HCT116 (cell line): ENCODE data around the gene CARMIL1. TPM values are rescaled to one million over a fixed set of nuclear protein-coding genes. Genes with fewer than 3 reads are reported as not detected.

ENCODE experiments used
- ATAC-seq: fragments of 200-7000 bp; cut with Tn5 transposase; 2 replicates; pipeline ENCODE4 v1.9.1; 2020; ENCODE audit warnings: mild to moderate bottlenecking, moderate library complexity
- BruUV-seq: library from RNA; stranded (reverse); fragments of 400-500 nt; replicated peaks from 2 replicates; lab custom pipeline; 2021; lab: Mats Ljungman, UMichigan
- CTCF ChIA-PET: fragments of 300-600 bp; sonication (Branson Sonifier 250); formaldehyde crosslinking; loops from one replicate; lab custom pipeline; 2021; ENCODE audit warnings: antibody characterized with exemption; lab: Charles Lee
- POLR2A ChIA-PET: fragments of 300-600, 350-600 bp; sonication (Branson Sonifier 250); formaldehyde crosslinking; loops from one replicate; lab custom pipeline; 2021; ENCODE audit warnings: antibody characterized with exemption; lab: Charles Lee
- RAD21 ChIA-PET, 2 experiments: fragments of 300-600 bp; sonication (Branson Sonifier 250); formaldehyde crosslinking; loops; one replicate each; lab custom pipeline; 2023; ENCODE audit warnings: low total read pairs in 2 of 2; ENCODE audit not compliant: uncharacterized antibody in 2 of 2, unreplicated experiment in 2 of 2, low non-redundant PET in 1 of 2; lab: Charles Lee
- DNase-seq: peaks from one replicate; pipeline ENCODE4 v3.0.0-alpha.2; 2010; ENCODE audit warnings: low read depth, low spot score
- H2AFZ ChIP-seq: fragments of 200-600 bp; shearing (Covaris generic), sonication (generic); 2 replicates; pipeline ENCODE4 v1.6.1; 2017; ENCODE audit warnings: low read depth, mixed run types, mixed read lengths, antibody characterized with exemption, low read length; ENCODE audit not compliant: poor library complexity, severe bottlenecking
- H3K27ac ChIP-seq: 2 replicates; pipeline ENCODE4 v1.5.1; 2012; ENCODE audit warnings: low read depth, low read length
- H3K27me3 ChIP-seq: fragments of 200-600 bp; sonication (generic); 2 replicates; pipeline ENCODE4 v1.6.1; 2016; ENCODE audit warnings: mixed run types, low read length, mixed read lengths; ENCODE audit not compliant: insufficient read depth
- H3K36me3 ChIP-seq, 2 experiments: fragments of 200-500 bp in 1 of 2; fragments of 200-600 bp in 1 of 2; sonication (Bioruptor generic) in 1 of 2; sonication (generic) in 1 of 2; 2 replicates each; pipeline versions ENCODE4 v1.5.1 to v1.6.1; 2014 to 2016; ENCODE audit warnings: low read length in 2 of 2, inconsistent platforms in 1 of 2, mixed read lengths in 1 of 2, mixed run types in 1 of 2; ENCODE audit not compliant: insufficient read depth in 2 of 2, control insufficient read depth in 1 of 2
- H3K4me1 ChIP-seq, 2 experiments: fragments of 200-600 bp in 1 of 2; sonication (generic) in 1 of 2; 2 replicates each; pipeline versions ENCODE4 v1.5.1 to v1.6.1; 2012 to 2017; ENCODE audit warnings: low read length in 2 of 2, inconsistent platforms in 1 of 2, mild to moderate bottlenecking in 1 of 2, mixed read lengths in 1 of 2, mixed run types in 1 of 2, moderate library complexity in 1 of 2; ENCODE audit not compliant: insufficient read depth in 2 of 2, control insufficient read depth in 1 of 2
- H3K4me2 ChIP-seq: fragments of 200-600 bp; sonication (generic); 2 replicates; pipeline ENCODE4 v1.6.1; 2017; ENCODE audit warnings: mixed run types, low read length, mixed read lengths
- H3K4me3 ChIP-seq, 2 experiments: fragments of 200-600 bp in 1 of 2; sonication (generic) in 1 of 2; replicated peaks in 1 of 2; 2 replicates each; pipeline ENCODE4 v1.5.1; 2011 to 2016; ENCODE audit warnings: low read length in 2 of 2, control low read depth in 1 of 2, low read depth in 1 of 2, mild to moderate bottlenecking in 1 of 2, mixed read lengths in 1 of 2, mixed run types in 1 of 2
- H3K79me2 ChIP-seq: fragments of 200-600 bp; sonication (generic); 2 replicates; pipeline ENCODE4 v1.6.1; 2017; ENCODE audit warnings: mild to moderate bottlenecking, mixed run types, low read length, moderate library complexity, mixed read lengths; ENCODE audit not compliant: insufficient read depth
- H3K9ac ChIP-seq: fragments of 200-600 bp; sonication (generic); 2 replicates; pipeline ENCODE4 v1.6.1; 2016; ENCODE audit warnings: low read length, mixed read lengths
- H3K9me2 ChIP-seq: fragments of 200-600 bp; sonication (generic), shearing (Covaris generic); 2 replicates; pipeline ENCODE4 v1.6.1; 2017; ENCODE audit warnings: mixed run types, mild to moderate bottlenecking, moderate library complexity; ENCODE audit not compliant: insufficient read depth
- H3K9me3 ChIP-seq, 2 experiments: fragments of 200-500 bp in 1 of 2; fragments of 200-600 bp in 1 of 2; sonication (Bioruptor generic) in 1 of 2; sonication (generic) in 1 of 2; 2 replicates each; pipeline ENCODE4 v1.6.1; 2014 to 2017; ENCODE audit warnings: low read length in 2 of 2, mixed read lengths in 2 of 2, inconsistent platforms in 1 of 2, low read depth in 1 of 2, mild to moderate bottlenecking in 1 of 2, mixed run types in 1 of 2, moderate library complexity in 1 of 2; ENCODE audit not compliant: control insufficient read depth in 1 of 2, insufficient read depth in 1 of 2
- H4K20me1 ChIP-seq: fragments of 200-600 bp; sonication (generic), shearing (Covaris generic); 2 replicates; pipeline ENCODE4 v1.6.1; 2017; ENCODE audit warnings: mixed run types, mild to moderate bottlenecking, moderate library complexity; ENCODE audit not compliant: insufficient read depth
- ATF3 ChIP-seq: IDR thresholded peaks from 2 replicates; pipeline ENCODE4 v1.6.1; 2012
- EGR1 ChIP-seq: IDR thresholded peaks from 2 replicates; pipeline ENCODE4 v1.6.1; 2012; ENCODE audit warnings: low read depth
- EZH2 ChIP-seq: fragments of 200-600 bp; sonication (generic); IDR thresholded peaks from 2 replicates; pipeline ENCODE4 v1.6.1; 2017; ENCODE audit warnings: antibody characterized with exemption, mixed run types
- FOSL1 ChIP-seq: IDR thresholded peaks from 2 replicates; pipeline ENCODE4 v1.6.1; 2012; ENCODE audit warnings: low read depth
- POLR2A ChIP-seq: IDR thresholded peaks from 2 replicates; pipeline ENCODE4 v1.7.0; 2011; ENCODE audit warnings: borderline replicate concordance; ENCODE audit not compliant: insufficient read depth, insufficient read length; ENCODE audit errors: extremely low read depth
- POLR2AphosphoS5 ChIP-seq: IDR thresholded peaks from 2 replicates; pipeline ENCODE4 v1.6.1; 2011; ENCODE audit warnings: mild to moderate bottlenecking, low read depth, low read length, moderate library complexity
- RAD21 ChIP-seq: IDR thresholded peaks from 2 replicates; pipeline ENCODE4 v1.6.1; 2012; ENCODE audit warnings: low read depth, mild to moderate bottlenecking
- REST ChIP-seq: IDR thresholded peaks from 2 replicates; pipeline ENCODE4 v1.6.1; 2012; ENCODE audit warnings: low read depth
- SIN3A ChIP-seq: IDR thresholded peaks from 2 replicates; pipeline ENCODE4 v1.6.1; 2012; ENCODE audit warnings: low read depth
- TCF7L2 ChIP-seq: IDR thresholded peaks from 2 replicates; pipeline ENCODE4 v1.7.0; 2011; ENCODE audit warnings: borderline replicate concordance, inconsistent platforms; ENCODE audit not compliant: insufficient read depth, insufficient read length; ENCODE audit errors: extremely low read depth
- ZBTB33 ChIP-seq: IDR thresholded peaks from 2 replicates; pipeline ENCODE4 v1.6.1; 2011; ENCODE audit warnings: mild to moderate bottlenecking, low read length, moderate library complexity; ENCODE audit not compliant: insufficient replicate concordance; ENCODE audit errors: extremely low read depth
- ZFX ChIP-seq: fragments of 450-650 bp; IDR thresholded peaks from 2 replicates; pipeline ENCODE4 v1.6.1; 2017
- intact Hi-C: fragments of 100-400 bp; cut with micrococcal nuclease; formaldehyde crosslinking; loops from 2 replicates; pipeline ENCODE4 v1.10.0; 2022
- total RNA-seq: library from RNA; stranded (reverse); gene quantifications from one replicate; pipeline ENCODE4 v1.2.1, GENCODE V29; 2021; ENCODE audit not compliant: unreplicated experiment

Gene CARMIL1
- total RNA-seq, 1 experiment from 2014 or later = 21.7 TPM

- Histone ChIP-seq H2AFZ (no peak overlapping the region), H3K4me1 (no peaks in the 10 kb centered on the region), H3K36me3 (no peaks in the 10 kb centered on the region), H3K4me2 (no peak overlapping the region), H3K9ac (no peak overlapping the region), H3K9me3 (no peaks in the 10 kb centered on the region), H3K9me2 (no peaks in the 10 kb centered on the region), H3K27ac (no peak overlapping the region), H3K4me3 (no peak overlapping the region), H4K20me1 (no peaks in the 10 kb centered on the region), H3K27me3 (no peaks in the 10 kb centered on the region), H3K79me2 (no peaks in the 10 kb centered on the region)
- DNase-seq (no peak), ATAC-seq (no peak)
- TF ChIP-seq ZFX (no peak), FOSL1 (no peak), RAD21 (no peak), SIN3A (no peak), EGR1 (no peak), REST (no peak), TCF7L2 (no peak), EZH2 (no peak), POLR2A (no peak), ATF3 (no peak), ZBTB33 (no peak), POLR2AphosphoS5 (no peak)
- intact Hi-C loops = no loop called here
- BruUV-seq = no TSS peak
- ChIA-PET POLR2A (no interaction called here), RAD21 (no interaction called here), CTCF (interaction anchor here (0.8 kb wide), 1 partner anchor 26 kb away, joined by 3 read pairs; no protein-coding TSS in a partner anchor)
Observed at GRCh38 chr6:25582101-25582500, 302.9 kb downstream of the CARMIL1 start.
